ENCODE measurements around the gene TMEM221. TPM values are rescaled to one million over a fixed set of nuclear protein-coding genes. Genes with fewer than 3 reads are reported as not detected.

The TMEM221 gene
- total RNA-seq, 1 donor from 2014 or later: not detected

- DNase-seq: no peak
- CTCF ChIA-PET: no interaction called here
Measured at GRCh38 chr19:17473041-17473440, 24.6 kb upstream of the TMEM221 start.

GRCh38 chr19:17471410-17472125, 23.1 kb upstream of the TMEM221 start:
- Mint-ChIP-seq H3K4me1 (peaks cover 20% of the 10 kb centered on the region), H3K27me3 (no peaks in the 10 kb centered on the region), H3K9me3 (no peaks in the 10 kb centered on the region), H3K36me3 (ENCODE audit: low read depth) (no peaks in the 10 kb centered on the region), H3K4me3 (peak overlapping the region; percentile 91), H3K27ac (no peak overlapping the region)
- no peak for TF ChIP-seq CTCF (IDR thresholded peaks at IDR 0.05)
- no peak for ATAC-seq (ENCODE audit: low read depth)
- no peak for DNase-seq
- CTCF ChIA-PET: interaction anchor here (0.9 kb wide), 1 partner anchor 24 kb away, joined by 3 read pairs; no protein-coding TSS in a partner anchor
- POLR2A ChIA-PET: interaction anchor here (1.4 to 1.6 kb wide), 3 partner anchors 22 to 66 kb away, joined by 3 to 6 read pairs (median 5); partner anchors contain the start of gene BST2
- intact Hi-C loops (cut with micrococcal nuclease): loop anchor here (2.0 kb wide), 1 partner anchor 53 kb away; no protein-coding TSS in a partner anchor

More at GRCh38 chr19:17473041-17473440, 24.6 kb upstream of the TMEM221 start:
- H3K4me3 Mint-ChIP-seq: no peak overlapping the region
- H3K36me3 Mint-ChIP-seq (ENCODE audit: low read depth): no peaks in the 10 kb centered on the region
- no peak for TF ChIP-seq CTCF (IDR thresholded peaks at IDR 0.05)
- POLR2A ChIA-PET: interaction anchor here (1.6 kb wide), 1 partner anchor 21 kb away, joined by 6 read pairs; no protein-coding TSS in a partner anchor
- H3K4me1 Mint-ChIP-seq: peaks cover 20% of the 10 kb centered on the region
- H3K9me3 Mint-ChIP-seq: no peaks in the 10 kb centered on the region
- ATAC-seq (ENCODE audit: low read depth): no peak
- intact Hi-C loops (cut with micrococcal nuclease): no loop called here
- no peaks in the 10 kb centered on the region for H3K27me3 Mint-ChIP-seq
- H3K27ac Mint-ChIP-seq: no peak overlapping the region

GRCh38 chr19:17470068-17470841, 21.8 kb upstream of the TMEM221 start, which contains the start of gene SLC27A1:
Gene SLC27A1 (plus strand): TSS chr19:17470524. CDS start chr19:17470541, 17 bp downstream.
- H3K9me3 Mint-ChIP-seq: no peaks in the 10 kb centered on the region
- no peaks in the 10 kb centered on the region for H3K36me3 Mint-ChIP-seq (ENCODE audit: low read depth)
- peak within 1 kb of the TSS; percentile 91 for H3K4me3 Mint-ChIP-seq
- peak; percentile 85 for DNase-seq
- TF ChIP-seq CTCF (IDR thresholded peaks at IDR 0.05): no peak
- POLR2A ChIA-PET: interaction anchor here (0.5 to 2.1 kb wide), 5 partner anchors 42 to 142 kb away, joined by 3 to 6 read pairs (median 3); partner anchors contain the start of genes BST2 and PGLS
- CTCF ChIA-PET: no interaction called here
- no peaks in the 10 kb centered on the region for H3K27me3 Mint-ChIP-seq
- H3K4me1 Mint-ChIP-seq: peaks cover 23% of the 10 kb centered on the region
- peak within 1 kb of the TSS; percentile 84 for H3K27ac Mint-ChIP-seq
- ATAC-seq (ENCODE audit: low read depth): peak; percentile 81
- intact Hi-C loops (cut with micrococcal nuclease): loop anchor here (1.0 to 2.0 kb wide), 3 partner anchors 42 to 203 kb away; partner anchors contain the start of gene BABAM1

GRCh38 chr19:17469481-17470067, 21.1 kb upstream of the TMEM221 start:
- intact Hi-C loops (cut with micrococcal nuclease): loop anchor here (1.0 to 2.0 kb wide), 6 partner anchors 16 to 202 kb away; partner anchors contain the start of genes BABAM1, BST2 and GTPBP3
- Mint-ChIP-seq H3K36me3 (ENCODE audit: low read depth) (no peaks in the 10 kb centered on the region), H3K4me1 (peaks cover 23% of the 10 kb centered on the region), H3K9me3 (no peaks in the 10 kb centered on the region), H3K27me3 (peaks cover 1% of the 10 kb centered on the region), H3K27ac (peak overlapping the region; percentile 84), H3K4me3 (peak overlapping the region; percentile 91)
- ChIA-PET CTCF (no interaction called here), POLR2A (interaction anchor here (0.5 to 2.1 kb wide), 6 partner anchors 42 to 281 kb away, joined by 3 to 8 read pairs (median 4); partner anchors contain the start of genes FCHO1, MVB12A and PGLS)
- DNase-seq (peak; percentile 77), ATAC-seq (ENCODE audit: low read depth) (peak; percentile 83)
- no peak for TF ChIP-seq CTCF (IDR thresholded peaks at IDR 0.05)

All from activated B cell treated with CpG ODN at 0.5 μM for 24 hours (primary cell).